Natural killer cell (primary cell): ENCODE data around the gene ALG1. TPM values are rescaled to one million over a fixed set of nuclear protein-coding genes. Genes with fewer than 3 reads are reported as not detected.
A peak's percentile ranks its signal among the peaks of the same experiment; 100 is the strongest.

Source experiments
- ATAC-seq, 3 donors: fragments of 150-1000 bp in 2 of 3; fragments of 200-7000 bp in 1 of 3; cut with Tn5 transposase; 1 replicate in 1 of 3; 2 replicates in 2 of 3; pipeline ENCODE4 v1.10.0; 2021; ENCODE audit warnings: mild to moderate bottlenecking in 2 of 3, moderate library complexity in 2 of 3
- DNase-seq, 2 donors: peaks; one replicate each; pipeline versions ENCODE4 v3.0.0 to v3.0.0-alpha.2; 2013 to 2021; ENCODE audit warnings: mixed read lengths in 1 of 2
- H3K27ac ChIP-seq: one replicate; pipeline ENCODE4 v1.5.1; 2013; ENCODE audit warnings: mild to moderate bottlenecking, low read length
- H3K27me3 ChIP-seq: one replicate; pipeline ENCODE4 v1.6.1; 2013; ENCODE audit warnings: low read length; ENCODE audit not compliant: control insufficient read depth, insufficient read depth
- H3K36me3 ChIP-seq: one replicate; pipeline ENCODE4 v1.6.1; 2013; ENCODE audit warnings: low read length; ENCODE audit not compliant: control insufficient read depth, insufficient read depth
- H3K4me1 ChIP-seq: one replicate; pipeline ENCODE4 v1.6.1; 2013; ENCODE audit warnings: low read length; ENCODE audit not compliant: control insufficient read depth, insufficient read depth
- H3K4me3 ChIP-seq: one replicate; pipeline ENCODE4 v1.5.1; 2013; ENCODE audit warnings: low read length
- H3K9me3 ChIP-seq: one replicate; pipeline ENCODE4 v1.6.1; 2013; ENCODE audit warnings: low read length; ENCODE audit not compliant: control insufficient read depth, insufficient read depth
- H3K27ac Mint-ChIP-seq, 2 donors: one replicate each; pipeline ENCODE4 v1.8.0; 2022; ENCODE audit warnings: mild to moderate bottlenecking in 2 of 2, mixed read lengths in 2 of 2, moderate library complexity in 1 of 2
- H3K27me3 Mint-ChIP-seq, 2 donors: one replicate each; pipeline ENCODE4 v1.8.0; 2022; ENCODE audit warnings: low read depth in 2 of 2, mixed read lengths in 2 of 2
- H3K36me3 Mint-ChIP-seq: one replicate; pipeline ENCODE4 v1.8.0; 2022; ENCODE audit warnings: mixed read lengths
- H3K4me1 Mint-ChIP-seq, 2 donors: one replicate each; pipeline ENCODE4 v1.8.0; 2022; ENCODE audit warnings: mixed read lengths in 2 of 2
- H3K4me3 Mint-ChIP-seq: one replicate; pipeline ENCODE4 v1.8.0; 2022; ENCODE audit warnings: mild to moderate bottlenecking, moderate library complexity, mixed read lengths
- H3K9me3 Mint-ChIP-seq, 2 donors: one replicate each; pipeline ENCODE4 v1.8.0; 2022; ENCODE audit warnings: mixed read lengths in 2 of 2
- WGBS: methylation state at CpG from one replicate; pipeline ENCODE4 v1.1.7; 2013; ENCODE audit warnings: missing lambda C conversion rate; ENCODE audit not compliant: insufficient coverage; 5-methylcytosine and 5-hydroxymethylcytosine counted together
- intact Hi-C: fragments of 100-400 bp; cut with micrococcal nuclease; formaldehyde crosslinking; loops from one replicate; pipeline ENCODE4 v1.14.2; 2022
- total RNA-seq, 4 donors: library from RNA; stranded (reverse); fragments of 120-200 nt in 1 of 4; gene quantifications; one replicate each; pipeline versions ENCODE4 v1.2.3 to v1.2.4, GENCODE V29; 2013 to 2022
- TF ChIP-seq, protein P1 (sequence below): fragments of 200-600 bp; IDR thresholded peaks from one replicate; pipeline ENCODE4 v1.8.0; 2022; ENCODE audit warnings: antibody characterized with exemption

The ALG1 gene
- total RNA-seq, 3 donors from 2014 or later (not counting 1 experiment from before 2014, with no cell fraction given): 13.4 to 20.0 (median 17.4) TPM

GRCh38 chr16:5035909-5036227 is 35.8 kb upstream of the ALG1 start:
- Mint-ChIP-seq H3K4me1 (peaks cover 14 to 20% of the 10 kb centered on the region in 2 donors), H3K4me3 (no peak overlapping the region), H3K27ac (no peak overlapping the region), H3K36me3 (no peaks in the 10 kb centered on the region), H3K27me3 (no peaks in the 10 kb centered on the region), H3K9me3 (no peaks in the 10 kb centered on the region)
- Histone ChIP-seq H3K36me3 (no peaks in the 10 kb centered on the region), H3K9me3 (no peaks in the 10 kb centered on the region), H3K4me1 (peaks cover 19% of the 10 kb centered on the region), H3K27me3 (no peaks in the 10 kb centered on the region), H3K4me3 (no peak overlapping the region), H3K27ac (no peak overlapping the region)
- TF ChIP-seq, protein P1, sequence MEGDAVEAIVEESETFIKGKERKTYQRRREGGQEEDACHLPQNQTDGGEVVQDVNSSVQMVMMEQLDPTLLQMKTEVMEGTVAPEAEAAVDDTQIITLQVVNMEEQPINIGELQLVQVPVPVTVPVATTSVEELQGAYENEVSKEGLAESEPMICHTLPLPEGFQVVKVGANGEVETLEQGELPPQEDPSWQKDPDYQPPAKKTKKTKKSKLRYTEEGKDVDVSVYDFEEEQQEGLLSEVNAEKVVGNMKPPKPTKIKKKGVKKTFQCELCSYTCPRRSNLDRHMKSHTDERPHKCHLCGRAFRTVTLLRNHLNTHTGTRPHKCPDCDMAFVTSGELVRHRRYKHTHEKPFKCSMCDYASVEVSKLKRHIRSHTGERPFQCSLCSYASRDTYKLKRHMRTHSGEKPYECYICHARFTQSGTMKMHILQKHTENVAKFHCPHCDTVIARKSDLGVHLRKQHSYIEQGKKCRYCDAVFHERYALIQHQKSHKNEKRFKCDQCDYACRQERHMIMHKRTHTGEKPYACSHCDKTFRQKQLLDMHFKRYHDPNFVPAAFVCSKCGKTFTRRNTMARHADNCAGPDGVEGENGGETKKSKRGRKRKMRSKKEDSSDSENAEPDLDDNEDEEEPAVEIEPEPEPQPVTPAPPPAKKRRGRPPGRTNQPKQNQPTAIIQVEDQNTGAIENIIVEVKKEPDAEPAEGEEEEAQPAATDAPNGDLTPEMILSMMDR: no peak
- DNase-seq (no peak), ATAC-seq (no peak)
- 90% methylated on average over 1 of the region's 1 CpG for WGBS
- intact Hi-C loops: loop anchor here (10.0 kb wide), 1 partner anchor 59 kb away; the partner anchor contains the start of gene EEF2KMT

DNA sequence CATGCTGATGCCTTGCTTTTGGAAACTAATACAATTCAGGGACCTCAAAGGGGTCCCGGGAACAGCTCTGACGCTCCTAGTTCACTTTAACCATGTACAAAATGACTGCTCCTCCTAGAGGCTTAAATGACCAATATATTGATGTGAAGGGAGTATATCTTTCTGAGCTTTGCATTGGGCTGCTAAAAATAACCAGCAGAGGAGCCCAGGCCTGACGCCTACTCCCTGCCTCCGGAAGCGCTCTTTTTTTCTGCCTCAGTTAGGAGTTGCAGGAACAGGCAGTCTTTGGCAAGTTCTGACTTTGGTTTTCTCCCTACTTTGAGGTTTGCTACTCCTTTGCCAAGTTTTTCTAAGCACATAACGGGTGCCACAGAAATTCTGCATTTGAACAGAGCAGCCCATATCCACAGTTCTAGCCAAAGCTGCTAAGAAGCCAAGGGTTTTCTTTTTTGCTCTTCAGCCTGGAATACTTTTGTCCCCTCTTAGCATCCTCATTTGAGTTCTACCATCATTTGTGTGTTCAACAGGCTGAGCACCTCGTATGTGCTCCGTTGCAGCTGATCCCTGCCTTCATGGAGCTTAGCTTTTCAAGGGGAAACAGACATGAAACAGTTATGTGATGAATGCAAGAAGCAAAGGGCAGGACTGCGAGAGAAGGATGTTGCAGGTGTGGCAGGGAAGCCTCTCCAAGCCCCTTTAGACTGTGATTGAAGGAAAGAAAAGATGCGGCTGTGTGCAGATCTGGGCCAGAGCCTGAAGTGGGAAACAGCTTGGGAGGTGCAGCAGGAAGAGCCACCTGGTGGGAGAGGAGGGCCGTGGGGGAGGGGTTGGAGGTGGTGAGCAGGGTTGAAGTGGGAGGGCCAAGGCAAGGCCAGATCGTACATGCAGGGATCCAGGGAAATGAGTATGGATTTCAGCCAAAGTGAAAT is 35.2 kb upstream of the ALG1 start:
- intact Hi-C loops: loop anchor here (10.0 kb wide), 1 partner anchor 58 kb away; the partner anchor contains the start of gene EEF2KMT
- no peaks in the 10 kb centered on the region for H3K36me3 Mint-ChIP-seq

DNA sequence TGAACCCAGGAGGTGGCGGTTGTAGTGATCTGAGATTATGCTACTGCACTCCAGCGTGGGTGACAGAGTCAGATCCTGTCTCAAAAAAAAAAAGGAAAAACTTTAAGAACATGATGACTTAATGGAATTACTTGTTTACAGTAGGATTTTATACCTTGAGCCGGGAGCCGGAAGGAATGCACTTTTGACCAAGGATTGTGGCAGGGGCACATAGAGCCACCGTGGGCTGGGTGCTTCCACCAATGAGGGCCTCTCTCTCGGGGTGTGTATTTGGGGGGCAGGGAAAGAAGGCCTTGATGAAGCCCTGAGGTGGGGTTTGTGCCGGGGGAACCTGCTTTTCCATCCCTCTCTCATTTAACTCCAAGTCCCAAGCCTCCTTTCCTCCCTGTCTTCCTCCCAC is 31.2 kb upstream of the ALG1 start:
- no peaks in the 10 kb centered on the region for H3K9me3 Mint-ChIP-seq
- WGBS: 88% methylated on average over 7 of the region's 7 CpGs

More for the DNA sequence above, 35.2 kb upstream of the ALG1 start:
- no peak overlapping the region for H3K27ac Mint-ChIP-seq
- no peaks in the 10 kb centered on the region for H3K27me3 ChIP-seq
- peaks cover 14 to 20% of the 10 kb centered on the region in 2 donors for H3K4me1 Mint-ChIP-seq
- H3K36me3 ChIP-seq: no peaks in the 10 kb centered on the region
- H3K9me3 ChIP-seq: no peaks in the 10 kb centered on the region
- H3K27me3 Mint-ChIP-seq: no peaks in the 10 kb centered on the region
- ATAC-seq: no peak
- peaks cover 19% of the 10 kb centered on the region for H3K4me1 ChIP-seq
- H3K9me3 Mint-ChIP-seq: no peaks in the 10 kb centered on the region
- DNase-seq: no peak
- WGBS: 82% methylated on average over 11 of the region's 12 CpGs
- no peak overlapping the region for H3K4me3 ChIP-seq
- peak overlapping the region; percentile 26 for H3K4me3 Mint-ChIP-seq
- no peak overlapping the region for H3K27ac ChIP-seq
- TF ChIP-seq, protein P1: no peak

More for the DNA sequence above, 31.2 kb upstream of the ALG1 start:
- Histone ChIP-seq H3K9me3 (no peaks in the 10 kb centered on the region), H3K27me3 (no peaks in the 10 kb centered on the region), H3K36me3 (no peaks in the 10 kb centered on the region), H3K4me3 (no peak overlapping the region), H3K4me1 (no peaks in the 10 kb centered on the region), H3K27ac (no peak overlapping the region)
- Mint-ChIP-seq H3K4me3 (no peak overlapping the region), H3K36me3 (no peaks in the 10 kb centered on the region), H3K27me3 (no peaks in the 10 kb centered on the region), H3K27ac (no peak overlapping the region), H3K4me1 (no peaks in the 10 kb centered on the region)
- intact Hi-C loops: no loop called here
- TF ChIP-seq, protein P1: no peak
- DNase-seq (no peak), ATAC-seq (no peak)
